MCF 10A (cell line): ENCODE results near the gene ZIC3. TPM values are rescaled to one million over a fixed set of nuclear protein-coding genes. Genes with fewer than 3 reads are reported as not detected.
"Not testable (repeated sequence)": the region's sequence is repeated elsewhere in the genome, so short reads cannot be mapped to it uniquely, and the experiment has no call there.

Experiments used
- BruUV-seq: library from RNA; stranded (reverse); fragments of 400-500 nt; replicated peaks from 2 replicates; lab custom pipeline; 2021; lab: Mats Ljungman, UMichigan
- CTCF ChIA-PET: fragments of 300-600 bp; sonication (Branson Sonifier 250); formaldehyde crosslinking; extraction: SDS; loops from one replicate; lab custom pipeline; 2021; ENCODE audit warnings: antibody characterized with exemption, inconsistent platforms; lab: Yijun Ruan, JAX
- POLR2A ChIA-PET: fragments of 300-600, 350-650 bp; sonication (Branson Sonifier 250); formaldehyde crosslinking; extraction: SDS; loops from one replicate; lab custom pipeline; 2020; ENCODE audit warnings: antibody characterized with exemption, inconsistent platforms; lab: Yijun Ruan, JAX
- DNase-seq: peaks from one replicate; pipeline ENCODE4 v3.0.0-alpha.2; 2018; ENCODE audit not compliant: unreplicated experiment
- H3K27ac Mint-ChIP-seq: one replicate; pipeline ENCODE4 v1.8.0; 2022; ENCODE audit warnings: mild to moderate bottlenecking, low read depth, mixed read lengths; ENCODE audit not compliant: unreplicated experiment
- H3K27me3 Mint-ChIP-seq: one replicate; pipeline ENCODE4 v1.8.0; 2022; ENCODE audit warnings: mixed read lengths; ENCODE audit not compliant: insufficient read depth, unreplicated experiment
- H3K36me3 Mint-ChIP-seq: one replicate; pipeline ENCODE4 v1.8.0; 2022; ENCODE audit warnings: mild to moderate bottlenecking, moderate library complexity, mixed read lengths; ENCODE audit not compliant: insufficient read depth, unreplicated experiment
- H3K4me1 Mint-ChIP-seq: one replicate; pipeline ENCODE4 v1.8.0; 2022; ENCODE audit warnings: mixed read lengths; ENCODE audit not compliant: insufficient read depth, unreplicated experiment
- H3K4me3 Mint-ChIP-seq: one replicate; pipeline ENCODE4 v1.8.0; 2022; ENCODE audit warnings: mild to moderate bottlenecking, moderate library complexity, mixed read lengths; ENCODE audit not compliant: unreplicated experiment
- H3K9me3 Mint-ChIP-seq: one replicate; pipeline ENCODE4 v1.8.0; 2022; ENCODE audit warnings: mixed read lengths; ENCODE audit not compliant: unreplicated experiment
- CTCF ChIP-seq: fragments of 200-600 bp; IDR thresholded peaks from one replicate; pipeline ENCODE4 v1.8.0; 2022; ENCODE audit warnings: antibody characterized with exemption, mild to moderate bottlenecking; ENCODE audit not compliant: unreplicated experiment
- intact Hi-C: fragments of 100-400 bp; cut with micrococcal nuclease; formaldehyde crosslinking; loops from 2 replicates; pipeline ENCODE4 v1.14.1; 2022
- total RNA-seq: library from RNA; stranded (reverse); gene quantifications from 2 replicates; pipeline ENCODE4 v1.2.3, GENCODE V29; 2022

The ZIC3 gene
- total RNA-seq, 1 experiment from 2014 or later: not detected

GRCh38 chrX:137550665-137551261 lies 15.2 kb upstream of the ZIC3 start:
- Mint-ChIP-seq H3K36me3 (peaks cover 4% of the 10 kb centered on the region), H3K27me3 (no peaks in the 10 kb centered on the region), H3K9me3 (peaks cover 7% of the 10 kb centered on the region), H3K4me3 (no peak overlapping the region), H3K4me1 (no peaks in the 10 kb centered on the region), H3K27ac (no peak overlapping the region)
- no peak for TF ChIP-seq CTCF
- no peak for DNase-seq
- ChIA-PET CTCF (interaction anchor here (0.6 kb wide), 1 partner anchor 311 kb away, joined by 4 read pairs; no protein-coding TSS in a partner anchor), POLR2A (no interaction called here)
- BruUV-seq: no TSS peak
- intact Hi-C loops: no loop called here

GRCh38 chrX:137552098-137552497 lies 13.8 kb upstream of the ZIC3 start:
- intact Hi-C loops, BruUV-seq, POLR2A ChIA-PET, H3K27ac Mint-ChIP-seq, H3K4me1 Mint-ChIP-seq, H3K4me3 Mint-ChIP-seq, H3K36me3 Mint-ChIP-seq, DNase-seq, H3K27me3 Mint-ChIP-seq, H3K9me3 Mint-ChIP-seq: not testable (repeated sequence)
- CTCF ChIA-PET: interaction anchor here (0.6 kb wide), 1 partner anchor 166 kb away, joined by 4 read pairs; no protein-coding TSS in a partner anchor

GRCh38 chrX:137562096-137562495 lies 3.8 kb upstream of the ZIC3 start:
- no peaks in the 10 kb centered on the region for H3K27me3 Mint-ChIP-seq
- TF ChIP-seq CTCF: no peak
- H3K27ac Mint-ChIP-seq: no peak overlapping the region
- H3K4me1 Mint-ChIP-seq: no peaks in the 10 kb centered on the region
- no TSS peak for BruUV-seq
- intact Hi-C loops: no loop called here
- H3K4me3 Mint-ChIP-seq: no peak overlapping the region
- ChIA-PET CTCF (interaction anchor here (0.6 kb wide), 1 partner anchor 319 kb away, joined by 3 read pairs; no protein-coding TSS in a partner anchor), POLR2A (no interaction called here)
- no peaks in the 10 kb centered on the region for H3K36me3 Mint-ChIP-seq
- DNase-seq: no peak
- H3K9me3 Mint-ChIP-seq: peaks cover under 1% of the 10 kb centered on the region

GRCh38 chrX:137563681-137564651 lies 2.0 kb upstream of the ZIC3 start:
- POLR2A ChIA-PET: interaction anchor here (0.6 kb wide), 1 partner anchor 17 kb away, joined by 3 read pairs; no protein-coding TSS in a partner anchor
- Mint-ChIP-seq H3K36me3 (no peaks in the 10 kb centered on the region), H3K4me3 (no peak overlapping the region), H3K27ac (no peak overlapping the region), H3K9me3 (peaks cover 6% of the 10 kb centered on the region), H3K4me1 (no peaks in the 10 kb centered on the region), H3K27me3 (no peaks in the 10 kb centered on the region)
- CTCF ChIA-PET: no interaction called here
- no peak for TF ChIP-seq CTCF
- DNase-seq: no peak
- BruUV-seq: no TSS peak
- intact Hi-C loops: no loop called here
